Activated naive CD4-positive, alpha-beta T cell treated with anti-CD3 and anti-CD28 coated beads, Interleukin-2, amount 10 ng/mL, durations not matched to agents 7 days and 5 days (primary cell): ENCODE results near the gene TUT4.

Experiments
- CTCF ChIA-PET: fragments of 350-600 bp; sonication (Branson Sonifier 250); formaldehyde crosslinking; loops from one replicate; lab custom pipeline; 2021; ENCODE audit warnings: antibody characterized with exemption; lab: Charles Lee
- DNase-seq: peaks from one replicate; pipeline ENCODE4 v3.0.0-alpha.2; 2020
- H3K27ac Mint-ChIP-seq: one replicate; pipeline ENCODE4 v1.8.0; 2021; ENCODE audit warnings: mild to moderate bottlenecking, moderate library complexity, mixed read lengths
- H3K27me3 Mint-ChIP-seq: one replicate; pipeline ENCODE4 v1.8.0; 2021; ENCODE audit warnings: mild to moderate bottlenecking, mixed read lengths
- H3K36me3 Mint-ChIP-seq: one replicate; pipeline ENCODE4 v1.8.0; 2021; ENCODE audit warnings: mixed read lengths
- H3K4me1 Mint-ChIP-seq: one replicate; pipeline ENCODE4 v1.8.0; 2021; ENCODE audit warnings: mixed read lengths
- H3K4me3 Mint-ChIP-seq: one replicate; pipeline ENCODE4 v1.8.0; 2021; ENCODE audit warnings: mild to moderate bottlenecking, moderate library complexity, mixed read lengths
- H3K9me3 Mint-ChIP-seq: one replicate; pipeline ENCODE4 v1.8.0; 2021; ENCODE audit warnings: mixed read lengths

The TUT4 gene

DNA sequence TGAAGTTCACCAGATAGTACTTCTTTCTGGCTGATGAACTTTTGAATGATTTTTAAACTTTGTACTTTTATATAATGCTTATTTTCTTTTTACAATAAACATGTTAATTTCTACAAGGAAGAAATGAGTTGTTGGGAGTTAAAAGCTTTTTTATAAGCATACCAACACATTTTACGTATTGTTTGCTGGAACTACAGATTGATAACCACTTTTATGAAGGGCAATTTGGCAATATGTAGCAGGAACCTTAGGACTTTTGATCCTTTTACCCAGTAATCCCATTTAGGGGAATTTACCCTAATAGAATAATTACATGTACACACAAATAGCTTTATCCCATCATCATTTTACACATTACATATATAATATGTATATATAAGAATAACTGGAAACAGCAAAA, 132.2 kb downstream of the TUT4 start:
- DNase-seq, result no peak
- no peak overlapping the region for H3K27ac Mint-ChIP-seq
- CTCF ChIA-PET, result no interaction called here
- peaks cover under 1% of the 10 kb centered on the region for H3K9me3 Mint-ChIP-seq
- H3K27me3 Mint-ChIP-seq, result no peaks in the 10 kb centered on the region
- no peak overlapping the region for H3K4me3 Mint-ChIP-seq
- peaks cover 56% of the 10 kb centered on the region for H3K36me3 Mint-ChIP-seq
- H3K4me1 Mint-ChIP-seq, result peaks cover 61% of the 10 kb centered on the region

DNA sequence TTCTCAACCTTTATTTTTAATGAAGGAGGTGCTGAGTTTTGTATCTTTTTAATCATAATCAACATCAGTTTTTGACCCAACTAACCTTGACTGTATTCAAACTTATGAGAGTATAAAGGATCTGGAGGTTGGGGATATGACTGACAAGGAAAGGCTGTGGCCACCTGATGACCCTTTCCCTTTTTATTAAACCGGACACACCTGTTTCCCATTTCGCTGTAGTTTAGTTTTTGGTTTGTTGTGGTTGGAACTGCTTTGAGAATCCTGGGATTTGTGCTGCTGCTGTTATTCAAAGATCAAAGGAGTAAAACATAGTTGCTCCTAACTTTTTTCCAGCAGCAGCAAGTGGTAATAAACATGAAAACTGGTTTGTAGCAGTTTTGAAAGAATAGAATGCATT, 136.1 kb downstream of the TUT4 start:
- Mint-ChIP-seq H3K27me3 (no peaks in the 10 kb centered on the region), H3K27ac (no peak overlapping the region), H3K36me3 (peaks cover 62% of the 10 kb centered on the region), H3K4me3 (no peak overlapping the region), H3K4me1 (peaks cover 29% of the 10 kb centered on the region), H3K9me3 (no peaks in the 10 kb centered on the region)
- CTCF ChIA-PET, result no interaction called here
- DNase-seq, result no peak

GRCh38 chr1:52414942-52415341, 137.9 kb downstream of the TUT4 start:
- CTCF ChIA-PET, result no interaction called here
- Mint-ChIP-seq H3K4me1 (peaks cover 26% of the 10 kb centered on the region), H3K36me3 (peaks cover 69% of the 10 kb centered on the region), H3K4me3 (no peak overlapping the region), H3K27me3 (no peaks in the 10 kb centered on the region), H3K9me3 (no peaks in the 10 kb centered on the region), H3K27ac (no peak overlapping the region)
- no peak for DNase-seq

GRCh38 chr1:52413410-52413989, 139.4 kb downstream of the TUT4 start:
- DNase-seq, result no peak
- no peak overlapping the region for H3K4me3 Mint-ChIP-seq
- no peak overlapping the region for H3K27ac Mint-ChIP-seq
- H3K9me3 Mint-ChIP-seq, result no peaks in the 10 kb centered on the region
- peaks cover 16% of the 10 kb centered on the region for H3K4me1 Mint-ChIP-seq
- H3K27me3 Mint-ChIP-seq, result no peaks in the 10 kb centered on the region
- CTCF ChIA-PET, result interaction anchor here (1.1 to 1.2 kb wide), 3 partner anchors 8 to 274 kb away, joined by 3 read pairs; no protein-coding TSS in a partner anchor
- H3K36me3 Mint-ChIP-seq, result peaks cover 69% of the 10 kb centered on the region

DNA sequence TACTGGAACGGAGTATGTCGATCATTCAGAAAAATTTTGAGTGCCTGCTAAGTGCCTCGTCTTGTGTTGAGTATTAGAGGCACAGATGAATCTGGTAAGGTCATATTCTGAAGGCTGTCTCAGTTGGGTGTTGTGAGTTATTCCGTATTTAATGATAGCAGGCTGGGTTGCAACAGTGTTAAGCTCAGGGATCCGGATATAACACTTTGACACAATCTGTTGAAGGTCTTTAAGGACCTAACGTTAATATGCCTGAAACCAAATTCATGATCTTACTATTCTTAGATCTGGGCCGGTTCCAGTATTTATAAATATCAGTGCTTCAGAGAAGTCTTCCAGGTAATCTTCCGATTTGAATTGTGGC, 147.9 kb downstream of the TUT4 start:
- Mint-ChIP-seq H3K36me3 (peaks cover 56% of the 10 kb centered on the region), H3K27ac (peak overlapping the region; percentile 99), H3K9me3 (no peaks in the 10 kb centered on the region), H3K4me3 (peak overlapping the region; percentile 99), H3K4me1 (peaks cover 62% of the 10 kb centered on the region), H3K27me3 (no peaks in the 10 kb centered on the region)
- CTCF ChIA-PET, result interaction anchor here (0.8 to 2.2 kb wide), 10 partner anchors 9 to 283 kb away, joined by 3 to 15 read pairs (median 4); partner anchors contain the start of gene GPX7
- DNase-seq, result no peak

- Mint-ChIP-seq H3K4me3 (peak within 1 kb of the TSS; percentile 99), H3K27me3 (no peaks in the 10 kb centered on the region), H3K4me1 (peaks cover 65% of the 10 kb centered on the region), H3K27ac (peak within 1 kb of the TSS; percentile 99), H3K9me3 (no peaks in the 10 kb centered on the region), H3K36me3 (peaks cover 59% of the 10 kb centered on the region)
- DNase-seq, result peak; percentile 99
- CTCF ChIA-PET, result interaction anchor here (0.6 to 2.2 kb wide), 13 partner anchors 9 to 284 kb away, joined by 3 to 15 read pairs (median 4); partner anchors contain the start of gene GPX7
Observed at GRCh38 chr1:52404116-52404974, 148.5 kb downstream of the TUT4 start, which contains the start of the genes ORC1 and PRPF38A. Gene ORC1, minus strand, starts transcription at chr1:52404423. Its CDS starts 2,200 bp downstream, at chr1:52402223. Gene PRPF38A, plus strand, starts transcription at chr1:52404602. Its CDS starts 148 bp downstream, at chr1:52404750.

DNA sequence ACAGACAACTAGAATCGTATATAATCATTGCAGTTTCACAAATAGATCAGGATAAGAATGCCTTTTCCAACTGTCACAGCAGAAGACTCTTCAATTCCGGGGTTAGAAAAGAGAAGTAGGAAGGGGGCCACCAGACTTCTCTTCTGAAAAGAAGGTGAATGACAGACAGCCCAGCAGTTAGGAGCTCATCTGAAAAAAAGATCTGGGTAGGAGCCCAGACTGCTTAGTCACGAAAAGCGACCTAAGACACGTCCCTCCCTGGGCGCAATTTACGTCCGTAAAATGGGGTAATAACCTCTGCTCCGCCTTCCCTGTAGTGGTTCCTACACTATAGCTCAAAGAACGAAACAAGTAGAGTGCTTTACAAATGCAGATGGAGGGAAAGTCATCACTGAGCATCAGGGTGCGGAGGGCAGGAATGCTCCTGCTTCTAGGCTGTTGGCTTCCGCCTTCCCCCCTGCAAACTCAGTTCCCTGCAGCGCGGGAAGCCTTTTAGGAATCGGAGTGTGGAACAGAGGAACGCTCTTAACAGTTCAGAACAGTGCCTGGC, 149.3 kb downstream of the TUT4 start:
- Mint-ChIP-seq H3K27me3 (no peaks in the 10 kb centered on the region), H3K4me1 (peaks cover 64% of the 10 kb centered on the region), H3K27ac (peak overlapping the region; percentile 99), H3K36me3 (peaks cover 56% of the 10 kb centered on the region), H3K9me3 (no peaks in the 10 kb centered on the region), H3K4me3 (peak overlapping the region; percentile 99)
- CTCF ChIA-PET, result interaction anchor here (0.6 to 2.2 kb wide), 11 partner anchors 9 to 285 kb away, joined by 3 to 15 read pairs (median 4); no protein-coding TSS in a partner anchor
- peak; percentile 75 for DNase-seq

DNA sequence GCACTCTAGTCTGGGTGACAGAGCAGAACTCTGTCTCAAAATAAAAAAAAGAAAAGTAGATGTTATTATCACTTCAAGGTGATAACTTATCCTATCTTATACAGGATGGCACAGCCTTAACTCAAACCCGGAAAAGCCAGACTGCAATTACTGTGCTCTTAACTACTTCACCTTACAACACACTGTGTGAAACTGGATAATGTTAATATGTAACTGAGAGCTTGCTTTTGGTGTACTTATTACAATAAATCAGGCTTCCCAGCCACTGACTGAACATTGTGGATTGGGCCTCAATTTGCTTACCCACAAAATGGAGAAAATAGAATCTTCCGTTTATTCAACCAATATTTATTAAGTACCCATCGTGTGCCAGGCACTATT, 150.0 kb downstream of the TUT4 start:
- peak overlapping the region; percentile 99 for H3K27ac Mint-ChIP-seq
- no peaks in the 10 kb centered on the region for H3K27me3 Mint-ChIP-seq
- CTCF ChIA-PET, result no interaction called here
- H3K4me3 Mint-ChIP-seq, result peak overlapping the region; percentile 99
- no peaks in the 10 kb centered on the region for H3K9me3 Mint-ChIP-seq
- H3K4me1 Mint-ChIP-seq, result peaks cover 60% of the 10 kb centered on the region
- no peak for DNase-seq
- H3K36me3 Mint-ChIP-seq, result peaks cover 51% of the 10 kb centered on the region

- Mint-ChIP-seq H3K27me3 (no peaks in the 10 kb centered on the region), H3K4me1 (peaks cover 39% of the 10 kb centered on the region), H3K27ac (no peak overlapping the region), H3K9me3 (no peaks in the 10 kb centered on the region), H3K36me3 (peaks cover 50% of the 10 kb centered on the region), H3K4me3 (no peak overlapping the region)
- no peak for DNase-seq
- CTCF ChIA-PET, result no interaction called here
Observed at GRCh38 chr1:52400131-52400530, 152.8 kb downstream of the TUT4 start.

DNA sequence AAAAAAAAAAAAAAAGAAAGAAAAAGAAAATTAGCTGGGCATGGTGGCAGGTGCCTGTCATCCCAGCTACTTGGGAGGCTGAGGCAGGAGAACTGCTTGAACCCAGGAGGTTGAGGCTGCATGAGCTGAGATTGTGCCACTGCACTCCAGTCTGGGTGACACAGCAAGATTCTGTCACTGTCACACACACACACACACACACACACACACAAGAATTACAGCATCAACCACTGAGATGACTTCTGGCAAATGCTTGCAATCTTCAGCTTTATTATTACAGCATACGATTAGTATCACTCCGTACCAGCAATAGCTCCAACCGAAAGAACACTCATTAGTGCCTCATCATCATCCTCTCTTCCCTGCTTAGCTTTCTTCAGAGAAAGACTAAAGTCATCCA, 153.3 kb downstream of the TUT4 start:
- Mint-ChIP-seq H3K4me1 (peaks cover 39% of the 10 kb centered on the region), H3K27me3 (no peaks in the 10 kb centered on the region), H3K27ac (no peak overlapping the region), H3K36me3 (peaks cover 54% of the 10 kb centered on the region), H3K9me3 (no peaks in the 10 kb centered on the region), H3K4me3 (no peak overlapping the region)
- DNase-seq, result no peak
- CTCF ChIA-PET, result no interaction called here

- CTCF ChIA-PET, result interaction anchor here (0.9 to 1.0 kb wide), 2 partner anchors 11 to 275 kb away, joined by 3 to 4 read pairs; partner anchors contain the start of genes ORC1 and PRPF38A
- peaks cover 66% of the 10 kb centered on the region for H3K36me3 Mint-ChIP-seq
- H3K4me1 Mint-ChIP-seq, result peaks cover 2% of the 10 kb centered on the region
- no peak for DNase-seq
- no peaks in the 10 kb centered on the region for H3K9me3 Mint-ChIP-seq
- no peak overlapping the region for H3K27ac Mint-ChIP-seq
- H3K27me3 Mint-ChIP-seq, result no peaks in the 10 kb centered on the region
- H3K4me3 Mint-ChIP-seq, result no peak overlapping the region
Observed at GRCh38 chr1:52393174-52393573, 159.7 kb downstream of the TUT4 start.

- H3K4me1 Mint-ChIP-seq, result peaks cover 2% of the 10 kb centered on the region
- DNase-seq, result no peak
- H3K4me3 Mint-ChIP-seq, result no peak overlapping the region
- H3K27ac Mint-ChIP-seq, result peak overlapping the region; percentile 64
- H3K9me3 Mint-ChIP-seq, result no peaks in the 10 kb centered on the region
- H3K36me3 Mint-ChIP-seq, result peaks cover 60% of the 10 kb centered on the region
- H3K27me3 Mint-ChIP-seq, result no peaks in the 10 kb centered on the region
- CTCF ChIA-PET, result no interaction called here
Observed at GRCh38 chr1:52386458-52386857, 166.4 kb downstream of the TUT4 start.

DNA sequence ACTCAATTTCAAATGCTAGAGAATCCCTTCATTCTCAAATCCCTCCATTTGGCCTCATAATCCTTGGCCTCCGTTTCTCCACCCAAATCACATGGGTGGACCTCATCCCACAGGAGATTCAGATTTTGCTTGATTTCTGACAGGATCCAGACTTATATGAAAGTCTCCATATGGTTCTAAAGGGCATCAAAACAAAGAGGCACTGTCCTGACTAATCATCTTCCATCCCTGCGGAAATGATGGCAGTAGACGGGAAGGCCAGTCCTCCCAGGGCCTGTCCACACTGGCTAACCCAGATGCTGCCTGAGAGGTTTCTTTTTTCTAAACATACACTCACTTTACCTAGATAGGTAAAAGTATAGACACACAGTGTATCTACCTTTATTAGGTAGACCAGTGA, 167.5 kb downstream of the TUT4 start:
- peaks cover 56% of the 10 kb centered on the region for H3K36me3 Mint-ChIP-seq
- H3K27ac Mint-ChIP-seq, result no peak overlapping the region
- no peak overlapping the region for H3K4me3 Mint-ChIP-seq
- H3K9me3 Mint-ChIP-seq, result no peaks in the 10 kb centered on the region
- peaks cover 2% of the 10 kb centered on the region for H3K4me1 Mint-ChIP-seq
- CTCF ChIA-PET, result no interaction called here
- no peaks in the 10 kb centered on the region for H3K27me3 Mint-ChIP-seq
- no peak for DNase-seq
